ENCODE data around the gene MCAM. TPM values are rescaled to one million over a fixed set of nuclear protein-coding genes. Genes with fewer than 3 reads are reported as not detected.

Gene MCAM
- total and polyA plus RNA-seq, 10 donors, result 10.3 to 612 (median 38.0) TPM

GRCh38 chr11:119263352-119263940 lies 53.5 kb downstream of the MCAM start:
- H3K36me3 ChIP-seq, result no peaks in the 10 kb centered on the region
- TF ChIP-seq, protein P1, sequence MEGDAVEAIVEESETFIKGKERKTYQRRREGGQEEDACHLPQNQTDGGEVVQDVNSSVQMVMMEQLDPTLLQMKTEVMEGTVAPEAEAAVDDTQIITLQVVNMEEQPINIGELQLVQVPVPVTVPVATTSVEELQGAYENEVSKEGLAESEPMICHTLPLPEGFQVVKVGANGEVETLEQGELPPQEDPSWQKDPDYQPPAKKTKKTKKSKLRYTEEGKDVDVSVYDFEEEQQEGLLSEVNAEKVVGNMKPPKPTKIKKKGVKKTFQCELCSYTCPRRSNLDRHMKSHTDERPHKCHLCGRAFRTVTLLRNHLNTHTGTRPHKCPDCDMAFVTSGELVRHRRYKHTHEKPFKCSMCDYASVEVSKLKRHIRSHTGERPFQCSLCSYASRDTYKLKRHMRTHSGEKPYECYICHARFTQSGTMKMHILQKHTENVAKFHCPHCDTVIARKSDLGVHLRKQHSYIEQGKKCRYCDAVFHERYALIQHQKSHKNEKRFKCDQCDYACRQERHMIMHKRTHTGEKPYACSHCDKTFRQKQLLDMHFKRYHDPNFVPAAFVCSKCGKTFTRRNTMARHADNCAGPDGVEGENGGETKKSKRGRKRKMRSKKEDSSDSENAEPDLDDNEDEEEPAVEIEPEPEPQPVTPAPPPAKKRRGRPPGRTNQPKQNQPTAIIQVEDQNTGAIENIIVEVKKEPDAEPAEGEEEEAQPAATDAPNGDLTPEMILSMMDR (IDR thresholded peaks at IDR 0.05 in 8 of 11, conservative IDR thresholded peaks at IDR 0.05 in 3 of 11), result no peak
- no peak for TF ChIP-seq POLR2A (IDR thresholded peaks at IDR 0.05)
- TF ChIP-seq POLR2AphosphoS5 (IDR thresholded peaks at IDR 0.05), result no peak
- no peaks in the 10 kb centered on the region for H3K9me3 ChIP-seq
- peak overlapping the region in 1 of 8 donors; percentile 4 for H3K4me3 ChIP-seq
- H3K27me3 ChIP-seq (replicated peaks in 1 of 7), result no peaks in the 10 kb centered on the region
- H3K4me1 ChIP-seq, result peaks cover 48 to 100% (median 87%) of the 10 kb centered on the region in 6 donors
- DNase-seq, result no peak
- intact Hi-C loops (cut with DNase I; ENCODE audit: low total_unique reads), result no loop called here
- 0 to 3% (median 1%) methylated on average over 3 of the region's 3 CpGs for WGBS, 5 donors
- H3K27ac ChIP-seq, result peak overlapping the region; percentile 40 to 69 (median 66)

DNA sequence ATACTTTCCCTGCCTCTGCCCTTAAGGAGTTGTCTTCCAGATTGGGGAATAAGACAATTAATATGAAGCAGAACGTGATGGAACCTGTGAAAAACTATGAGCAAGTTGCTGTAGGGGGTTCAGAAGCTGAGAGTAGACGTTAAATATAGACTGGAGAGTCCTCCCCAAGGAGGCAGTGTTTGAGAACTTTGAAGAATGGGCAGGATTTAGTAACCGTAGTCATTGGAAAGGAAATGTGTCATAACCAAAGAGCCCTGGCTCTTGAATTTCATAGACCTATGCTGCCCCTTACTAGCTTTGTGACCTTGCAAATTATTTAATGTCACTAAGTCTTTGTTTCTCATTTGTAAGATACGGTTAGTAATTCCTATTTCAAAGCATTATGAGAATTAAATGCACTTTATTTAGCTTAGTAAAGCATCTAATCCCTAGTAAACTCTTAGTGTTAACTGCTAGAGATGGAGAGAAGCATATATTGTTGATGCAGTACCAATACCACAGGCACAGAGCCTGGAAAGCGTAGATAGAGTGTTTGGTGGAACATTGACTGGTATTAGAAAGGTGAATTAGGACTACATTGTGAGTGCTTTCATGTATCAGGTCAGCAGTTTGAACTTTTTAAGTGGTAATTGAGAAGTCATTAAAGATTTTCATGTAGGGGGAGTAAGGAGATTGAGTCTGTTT lies 54.1 kb downstream of the MCAM start:
- Histone ChIP-seq H3K4me1 (peaks cover 53 to 100% (median 89%) of the 10 kb centered on the region in 6 donors), H3K36me3 (no peaks in the 10 kb centered on the region), H3K27ac (peak overlapping the region; percentile 40 to 69 (median 66)), H3K9me3 (no peaks in the 10 kb centered on the region), H3K4me3 (no peak overlapping the region), H3K27me3 (replicated peaks in 1 of 7) (no peaks in the 10 kb centered on the region)
- intact Hi-C loops (cut with DNase I; ENCODE audit: low total_unique reads), result no loop called here
- no peak for DNase-seq
- WGBS, 5 donors, result 29 to 35% (median 31%) methylated on average over 5 of the region's 5 CpGs
- TF ChIP-seq, protein P1 (IDR thresholded peaks at IDR 0.05 in 8 of 11, conservative IDR thresholded peaks at IDR 0.05 in 3 of 11), result no peak
- TF ChIP-seq POLR2AphosphoS5 (IDR thresholded peaks at IDR 0.05) (no peak), POLR2A (IDR thresholded peaks at IDR 0.05) (no peak)

GRCh38 chr11:119258983-119259382 lies 57.9 kb downstream of the MCAM start:
- Histone ChIP-seq H3K27me3 (replicated peaks in 1 of 7) (no peaks in the 10 kb centered on the region), H3K36me3 (peaks cover 0 to 13% (median 3%) of the 10 kb centered on the region in 6 donors), H3K27ac (peak overlapping the region in 4 of 8 donors; percentile 22 to 72 (median 56)), H3K4me3 (no peak overlapping the region), H3K9me3 (no peaks in the 10 kb centered on the region), H3K4me1 (peaks cover 40 to 71% (median 62%) of the 10 kb centered on the region in 6 donors)
- no peak for DNase-seq
- 44 to 68% (median 52%) methylated on average over 3 of the region's 3 CpGs for WGBS, 5 donors
- intact Hi-C loops (cut with DNase I; ENCODE audit: low total_unique reads), result no loop called here
- TF ChIP-seq, protein P1 (IDR thresholded peaks at IDR 0.05 in 8 of 11, conservative IDR thresholded peaks at IDR 0.05 in 3 of 11), result no peak
- TF ChIP-seq POLR2AphosphoS5 (IDR thresholded peaks at IDR 0.05), result no peak

Small RNA genes within 50 kb of the gene (microRNA-seq; reads per million reads assigned to microRNA genes)
- 0 to 0.28 (median 0) reads per million in 3 donors for gene MIR6756

Small RNA genes within 50 kb of the gene (small RNA-seq; reads per million reads assigned to genes)
- gene RF01225 (0 reads per million in 4 donors), gene RNU6-262P (0 reads per million in 4 donors)

Other genes starting within 250 kb of the MCAM start
- 10 to 100 TPM; 30.1 to 48.7 (median 44.8) TPM for gene VPS11, start 249.3 kb downstream of the MCAM start, total RNA-seq
- 10 to 100 TPM; 41.8 to 66.7 (median 42.4) TPM for gene VPS11, start 249.3 kb downstream of the MCAM start, polyA plus RNA-seq
- 10 to 100 TPM in 6 of 7 donors, 1 to 10 TPM in 1; 7.4 to 42.6 (median 14.1) TPM for gene HMBS, start 232.2 kb downstream of the MCAM start, total RNA-seq
- 10 to 100 TPM; 22.8 to 42.0 (median 23.3) TPM for gene HMBS, start 232.2 kb downstream of the MCAM start, polyA plus RNA-seq
- gene DPAGT1, start 215.3 kb downstream of the MCAM start, total RNA-seq, result 10 to 100 TPM; 27.7 to 58.9 (median 37.3) TPM
- 10 to 100 TPM; 20.7 to 28.9 (median 26.4) TPM for gene DPAGT1, start 215.3 kb downstream of the MCAM start, polyA plus RNA-seq
- 10 to 100 TPM; 15.2 to 19.6 (median 17.6) TPM for gene C2CD2L, start 209.8 kb downstream of the MCAM start, total RNA-seq
- gene C2CD2L, start 209.8 kb downstream of the MCAM start, polyA plus RNA-seq, result 10 to 100 TPM in 1 of 3 donors, 1 to 10 TPM in 2; 5.8 to 13.3 (median 9.8) TPM
- gene HINFP, start 195.6 kb downstream of the MCAM start, total RNA-seq, result 10 to 100 TPM; 30.4 to 40.7 (median 34.3) TPM
- 10 to 100 TPM; 12.8 to 19.6 (median 13.4) TPM for gene HINFP, start 195.6 kb downstream of the MCAM start, polyA plus RNA-seq
- gene ABCG4, start 168.1 kb downstream of the MCAM start, total RNA-seq, result under 1 TPM in 4 of 7 donors, not detected in 3; 0.17 to 0.32 (median 0.23) TPM
- gene ABCG4, start 168.1 kb downstream of the MCAM start, polyA plus RNA-seq, result under 1 TPM in 2 of 3 donors, not detected in 1; 0.03 to 0.06 TPM
- 10 to 100 TPM; 13.2 to 18.7 (median 15.4) TPM for gene NLRX1, start 148.4 kb downstream of the MCAM start, total RNA-seq
- 10 to 100 TPM in 1 of 3 donors, 1 to 10 TPM in 2; 3.6 to 10.6 (median 5.3) TPM for gene NLRX1, start 148.4 kb downstream of the MCAM start, polyA plus RNA-seq
- not detected for gene NHERF4, start 131.7 kb downstream of the MCAM start, total RNA-seq
- under 1 TPM in 1 of 3 donors, not detected in 2; 0.12 TPM for gene NHERF4, start 131.7 kb downstream of the MCAM start, polyA plus RNA-seq
- gene CBL, start 110.8 kb downstream of the MCAM start, total RNA-seq, result 10 to 100 TPM; 41.0 to 56.3 (median 48.9) TPM
- gene CBL, start 110.8 kb downstream of the MCAM start, polyA plus RNA-seq, result 10 to 100 TPM in 1 of 3 donors, 1 to 10 TPM in 2; 9.4 to 10.1 (median 9.5) TPM
- gene RNF26, start 17.4 kb upstream of the MCAM start, total RNA-seq, result 10 to 100 TPM; 13.6 to 18.2 (median 16.5) TPM
- gene RNF26, start 17.4 kb upstream of the MCAM start, polyA plus RNA-seq, result 10 to 100 TPM in 2 of 3 donors, 1 to 10 TPM in 1; 8.6 to 13.2 (median 10.0) TPM
- 10 to 100 TPM; 21.3 to 55.0 (median 35.8) TPM for gene C1QTNF5, start 23.8 kb upstream of the MCAM start, total RNA-seq
- gene C1QTNF5, start 23.8 kb upstream of the MCAM start, polyA plus RNA-seq, result 10 to 100 TPM; 10.3 to 29.0 (median 20.2) TPM
- gene MFRP, start 29.6 kb upstream of the MCAM start, total RNA-seq, result under 1 TPM in 1 of 7 donors, not detected in 6; 0.16 TPM
- gene MFRP, start 29.6 kb upstream of the MCAM start, polyA plus RNA-seq, result under 1 TPM; 0.02 to 0.03 (median 0.02) TPM
- gene USP2, start 64.6 kb upstream of the MCAM start, total RNA-seq, result under 1 TPM; 0.28 to 0.88 (median 0.60) TPM
- gene USP2, start 64.6 kb upstream of the MCAM start, polyA plus RNA-seq, result under 1 TPM; 0.15 to 0.58 (median 0.27) TPM
- 10 to 100 TPM in 6 of 7 donors, 1 to 10 TPM in 1; 7.1 to 29.4 (median 16.9) TPM for gene THY1, start 106.0 kb upstream of the MCAM start, total RNA-seq
- 10 to 100 TPM in 1 of 3 donors, 1 to 10 TPM in 2; 6.1 to 11.7 (median 7.7) TPM for gene THY1, start 106.0 kb upstream of the MCAM start, polyA plus RNA-seq